ENCODE results near the gene SLC9A8.

SLC9A8 gene

DNA sequence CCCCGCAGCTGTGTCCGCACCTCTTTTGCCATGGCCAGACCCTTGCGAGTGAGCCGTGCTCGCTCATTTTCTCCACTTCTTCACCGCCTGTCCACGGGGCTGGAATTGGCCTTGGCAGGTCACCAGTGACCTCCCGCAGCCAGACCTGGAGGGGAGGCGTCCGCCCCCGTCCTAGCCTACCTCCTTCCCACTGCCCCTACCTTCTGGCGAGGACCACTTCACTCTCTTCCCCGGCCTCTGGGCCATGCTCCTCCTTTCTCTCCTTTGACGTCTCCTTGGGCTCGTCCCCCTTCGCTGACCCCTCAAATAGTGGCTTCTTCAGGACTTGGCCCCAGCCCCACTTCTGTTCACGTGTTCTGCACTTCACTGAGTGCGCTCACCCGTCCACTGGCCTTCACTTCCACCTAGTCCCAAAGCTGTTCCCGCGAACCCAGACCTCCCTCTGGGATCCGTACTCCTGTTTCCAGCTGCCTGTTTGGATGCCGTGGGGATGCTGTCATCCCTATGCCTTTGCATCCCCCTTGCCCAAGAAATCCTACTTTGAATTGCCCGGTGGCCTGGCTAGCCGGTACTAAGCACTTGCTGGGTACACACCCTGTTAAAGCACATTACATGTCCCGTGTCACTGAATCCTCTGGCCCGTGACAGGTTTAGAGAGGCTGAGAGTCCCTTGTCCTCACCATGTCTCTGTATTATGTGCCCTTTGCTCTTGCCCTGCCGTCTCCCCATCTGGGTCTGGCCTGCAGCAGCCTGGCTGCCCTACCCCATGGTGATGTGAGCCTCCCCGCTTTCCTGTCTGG is 69.7 kb downstream of the SLC9A8 start:
- no peak for TF ChIP-seq JUND (IDR thresholded peaks at IDR 0.05; ENCODE audit: low read depth)
- no peak for DNase-seq (ENCODE audit: low read depth in 1 of 2, low spot score in 1 of 2)
- in situ Hi-C loops (cut with HindIII; ENCODE audit: low pct_unique_long_range_greater_than_20kb, low sequenced_read_pairs) = no loop called here

DNA sequence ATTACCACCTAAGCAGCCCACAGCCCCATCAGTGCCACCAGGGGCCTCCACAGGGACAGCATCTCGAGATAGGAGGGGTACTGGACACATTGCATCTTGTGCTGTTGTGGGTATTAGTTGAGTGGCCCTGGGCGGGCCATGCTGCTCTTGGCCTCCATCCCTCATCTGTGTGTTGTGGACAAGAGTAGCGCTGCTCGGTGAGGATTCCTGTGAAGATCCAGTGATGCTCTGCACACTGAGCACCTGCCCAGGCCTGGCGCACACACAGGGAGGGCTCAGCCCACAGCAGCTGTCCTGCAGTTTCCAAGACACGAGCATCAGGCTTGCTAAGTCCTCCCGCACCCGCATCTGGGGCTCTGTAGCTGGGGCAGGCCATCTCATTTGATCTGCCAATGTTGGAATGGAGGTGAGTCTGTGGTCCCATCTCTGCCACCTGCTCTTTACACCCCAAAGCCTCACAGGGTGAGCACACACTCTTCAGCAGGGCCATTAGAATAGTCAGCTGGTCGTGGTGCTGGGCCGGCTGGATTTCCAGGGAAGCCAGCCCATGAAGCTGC is 70.7 kb downstream of the SLC9A8 start:
- in situ Hi-C loops (cut with HindIII; ENCODE audit: low pct_unique_long_range_greater_than_20kb, low sequenced_read_pairs) = no loop called here
- no peak for DNase-seq (ENCODE audit: low read depth in 1 of 2, low spot score in 1 of 2)
- TF ChIP-seq JUND (IDR thresholded peaks at IDR 0.05; ENCODE audit: low read depth) = no peak

DNA sequence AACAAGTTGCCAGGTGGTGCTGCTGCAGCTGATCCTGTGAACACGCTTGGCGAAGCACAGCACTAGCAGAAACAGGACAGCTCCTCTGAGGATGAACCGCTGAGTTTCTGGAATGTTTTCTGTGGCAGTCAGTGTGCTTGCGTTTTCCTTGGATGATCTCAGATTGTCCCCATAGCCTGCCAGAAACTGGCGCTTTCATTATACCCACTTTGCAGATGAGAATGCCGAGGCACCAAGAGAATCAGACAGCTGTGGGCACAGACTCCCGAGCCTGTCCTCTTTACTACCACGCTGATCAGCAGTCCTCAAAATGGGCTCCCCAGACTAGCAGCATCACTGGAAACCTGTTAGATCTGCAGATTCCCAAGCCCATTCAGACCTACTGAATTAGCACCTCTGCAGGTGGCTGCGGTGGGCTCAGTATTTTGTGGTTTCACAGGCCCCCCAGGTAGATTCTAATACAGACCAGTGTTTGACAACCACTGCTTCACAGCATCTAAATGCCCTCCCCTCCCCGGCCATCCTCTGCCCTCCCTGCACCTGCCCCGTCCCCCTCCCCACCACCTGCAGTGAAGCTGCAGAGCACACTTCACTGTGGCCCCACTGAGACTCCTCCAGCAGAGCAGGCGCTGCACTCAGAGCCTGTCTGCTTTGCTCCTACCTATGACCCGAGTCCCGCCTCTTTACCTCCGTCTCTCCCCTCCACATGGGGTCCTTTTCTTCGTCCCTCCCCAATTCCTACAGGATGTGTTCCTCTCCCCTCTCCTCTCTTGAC is 73.1 kb downstream of the SLC9A8 start:
- in situ Hi-C loops (cut with HindIII; ENCODE audit: low pct_unique_long_range_greater_than_20kb, low sequenced_read_pairs) = no loop called here
- no peak for DNase-seq (ENCODE audit: low read depth in 1 of 2, low spot score in 1 of 2)
- TF ChIP-seq JUND (IDR thresholded peaks at IDR 0.05; ENCODE audit: low read depth) = no peak

DNA sequence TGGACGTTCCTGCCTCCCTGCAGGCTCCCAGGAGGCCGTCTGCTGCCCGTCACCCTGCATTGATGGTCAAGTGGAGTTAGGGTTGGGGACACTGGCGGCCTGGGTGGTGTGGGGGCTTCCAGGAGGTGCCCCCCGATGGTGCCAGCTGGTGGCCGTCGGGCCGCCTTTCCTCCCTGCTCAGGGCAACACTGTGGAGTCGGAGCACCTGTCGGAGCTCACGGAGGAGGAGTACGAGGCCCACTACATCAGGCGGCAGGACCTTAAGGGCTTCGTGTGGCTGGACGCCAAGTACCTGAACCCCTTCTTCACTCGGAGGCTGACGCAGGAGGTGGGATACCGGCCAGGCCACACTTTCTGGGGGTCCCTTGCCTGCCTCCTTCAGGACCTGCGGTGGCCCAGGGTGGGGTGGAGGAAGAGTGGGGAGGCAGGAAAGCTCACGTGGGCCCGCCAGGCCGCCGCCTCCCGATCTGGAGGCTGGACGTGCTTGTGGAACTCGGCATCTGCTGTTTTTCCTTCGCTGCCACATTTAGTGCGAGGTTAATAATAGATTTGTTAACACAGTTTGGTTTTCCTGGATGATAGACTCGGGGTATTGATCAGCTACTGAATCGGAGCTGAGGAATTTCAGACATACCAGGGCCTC is 74.1 kb downstream of the SLC9A8 start:
- no peak for DNase-seq (ENCODE audit: low read depth in 1 of 2, low spot score in 1 of 2)
- no peak for TF ChIP-seq JUND (IDR thresholded peaks at IDR 0.05; ENCODE audit: low read depth)
- in situ Hi-C loops (cut with HindIII; ENCODE audit: low pct_unique_long_range_greater_than_20kb, low sequenced_read_pairs) = no loop called here

DNA sequence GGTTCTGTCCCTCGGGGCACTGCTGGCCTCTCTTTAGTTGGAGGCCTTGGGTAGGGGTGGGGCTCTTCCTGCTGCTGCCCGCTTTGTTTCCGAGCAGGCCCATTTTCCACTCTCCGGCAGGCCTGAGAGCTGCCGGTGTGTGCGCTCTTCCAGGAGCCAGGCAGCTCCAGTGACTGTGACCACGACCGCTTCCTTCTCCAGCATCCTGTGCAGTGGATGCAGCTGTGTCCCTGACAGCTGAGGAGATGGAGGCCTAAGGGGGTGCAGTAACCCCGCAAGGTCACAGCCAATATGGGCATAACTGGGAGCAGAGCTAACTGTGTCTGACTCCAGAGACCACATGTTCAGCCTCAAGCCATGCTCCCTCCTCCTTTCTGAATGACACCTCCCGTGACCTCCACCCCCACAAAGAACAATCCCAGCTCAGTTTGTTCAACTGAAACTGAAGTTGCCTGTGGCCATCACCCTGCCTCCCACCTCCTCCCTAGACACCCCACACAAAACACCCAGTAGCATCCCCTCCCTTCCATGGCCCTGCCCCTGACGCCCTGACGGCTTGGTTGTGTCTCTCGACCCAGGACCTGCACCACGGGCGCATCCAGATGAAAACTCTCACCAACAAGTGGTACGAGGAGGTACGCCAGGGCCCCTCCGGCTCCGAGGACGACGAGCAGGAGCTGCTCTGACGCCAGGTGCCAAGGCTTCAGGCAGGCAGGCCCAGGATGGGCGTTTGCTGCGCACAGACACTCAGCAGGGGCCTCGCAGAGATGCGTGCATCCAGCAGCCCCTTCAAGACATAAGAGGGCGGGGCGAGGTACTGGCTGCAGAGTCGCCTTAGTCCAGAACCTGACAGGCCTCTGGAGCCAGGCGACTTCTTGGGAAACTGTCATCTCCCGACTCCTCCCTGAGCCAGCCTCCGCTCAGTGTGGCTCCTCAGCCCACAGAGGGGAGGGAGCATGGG is 74.9 kb downstream of the SLC9A8 start:
- no peak for TF ChIP-seq JUND (IDR thresholded peaks at IDR 0.05; ENCODE audit: low read depth)
- in situ Hi-C loops (cut with HindIII; ENCODE audit: low pct_unique_long_range_greater_than_20kb, low sequenced_read_pairs) = no loop called here
- no peak for DNase-seq (ENCODE audit: low read depth in 1 of 2, low spot score in 1 of 2)

DNA sequence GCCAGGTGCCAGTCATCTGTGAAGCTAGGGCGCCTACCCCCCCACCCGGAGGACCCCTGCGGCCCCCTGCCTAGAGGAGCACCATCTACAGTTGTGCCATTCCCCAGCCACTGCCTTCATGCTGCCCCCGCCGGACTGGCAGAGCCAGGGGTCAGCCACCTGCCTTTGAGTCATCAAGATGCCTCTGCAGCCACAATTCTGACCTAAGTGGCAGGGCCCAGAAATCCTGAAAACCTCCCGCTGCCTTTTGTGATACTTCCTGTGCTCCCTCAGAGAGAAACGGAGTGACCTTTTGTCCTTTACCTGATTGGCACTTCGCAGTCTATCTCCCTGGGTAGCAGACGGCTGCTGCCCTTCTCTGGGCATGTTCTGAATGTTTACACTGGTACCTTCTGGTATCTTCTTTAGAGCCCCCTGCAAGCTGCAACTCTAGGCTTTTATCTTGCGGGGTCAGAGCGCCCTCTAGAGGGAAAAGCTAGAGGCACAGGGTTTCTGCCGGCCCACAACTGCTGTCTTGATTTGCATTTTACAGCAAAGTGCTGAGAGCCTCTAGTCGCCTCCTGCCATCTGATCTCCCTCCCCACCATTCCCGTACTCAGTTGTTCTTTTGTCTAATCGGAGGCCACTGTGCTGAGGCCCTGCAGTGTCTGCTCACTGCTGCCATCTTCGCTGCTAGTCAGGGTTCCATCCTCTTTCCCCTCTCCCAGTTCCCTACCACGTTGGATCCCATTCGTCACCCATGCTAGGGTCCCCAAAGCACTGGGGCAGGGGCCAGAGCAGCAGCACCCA is 75.8 kb downstream of the SLC9A8 start:
- in situ Hi-C loops (cut with HindIII; ENCODE audit: low pct_unique_long_range_greater_than_20kb, low sequenced_read_pairs) = no loop called here
- peak; percentile 67 to 83 for DNase-seq (ENCODE audit: low read depth in 1 of 2, low spot score in 1 of 2)
- TF ChIP-seq JUND (IDR thresholded peaks at IDR 0.05; ENCODE audit: low read depth) = no peak

DNA sequence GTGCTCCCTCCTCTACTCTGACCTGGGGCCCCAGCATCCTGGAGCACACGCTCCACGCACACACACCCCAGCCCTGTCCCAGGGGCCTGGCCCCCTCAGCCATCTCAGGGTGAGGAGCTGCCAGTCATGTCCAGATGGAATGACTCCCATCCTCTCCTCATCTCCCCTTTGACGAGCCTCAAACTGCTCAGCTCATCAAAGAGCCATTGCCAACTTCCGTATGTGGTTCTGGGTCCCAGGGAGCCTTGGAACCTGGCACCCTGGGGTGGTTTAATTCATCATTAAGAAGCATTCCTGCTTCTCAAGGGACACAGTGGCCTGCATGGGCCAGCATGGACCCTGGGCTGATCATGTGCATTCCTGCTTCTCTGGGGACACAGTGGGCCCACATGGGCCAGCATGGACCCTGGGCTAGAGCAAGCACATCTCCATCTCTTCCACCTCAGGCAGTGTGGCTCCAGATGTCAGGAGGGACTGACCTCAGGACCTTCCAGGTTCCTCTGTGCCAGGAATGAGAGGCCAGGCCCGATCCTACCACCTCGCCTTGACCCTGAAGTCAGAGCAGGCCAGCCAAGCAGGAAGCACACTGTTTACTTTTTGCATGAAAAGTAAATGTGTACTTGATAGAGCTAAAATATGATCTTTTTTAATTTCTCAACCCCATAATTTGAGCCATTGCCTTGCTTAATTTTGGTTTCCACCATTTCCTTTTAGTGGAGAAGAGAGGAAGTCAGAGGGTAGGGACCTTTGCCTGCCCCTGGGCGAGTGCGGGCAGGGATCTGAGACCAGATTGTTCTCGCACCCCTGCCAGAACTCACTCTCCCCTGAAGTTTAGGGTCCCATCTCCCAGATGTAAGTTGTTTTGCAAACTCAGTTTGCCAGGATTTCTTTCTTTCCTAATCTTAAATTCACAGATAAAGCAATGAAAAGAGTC is 76.6 kb downstream of the SLC9A8 start:
- in situ Hi-C loops (cut with HindIII; ENCODE audit: low pct_unique_long_range_greater_than_20kb, low sequenced_read_pairs) = no loop called here

DNA sequence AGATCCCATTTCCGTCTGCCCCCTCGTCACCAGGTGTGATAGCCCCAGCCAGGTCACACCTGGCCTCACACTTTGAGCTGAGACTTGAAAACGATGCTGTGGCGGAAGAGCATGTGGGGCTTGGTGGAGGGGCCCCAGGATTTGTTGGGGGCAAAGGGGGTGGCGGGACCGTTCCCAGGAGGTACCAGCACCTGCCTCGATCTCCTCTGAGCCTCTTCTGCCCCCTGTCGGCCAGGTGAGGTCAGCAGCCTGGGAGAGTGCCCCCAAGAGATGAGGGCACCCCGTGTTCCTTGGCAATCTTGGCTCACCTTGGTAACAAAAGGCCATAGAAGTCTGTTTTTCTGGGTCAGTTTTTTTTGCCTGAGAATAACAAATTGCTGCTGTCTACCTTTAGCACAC is 77.3 kb downstream of the SLC9A8 start:
- peak in 1 of 2 experiments; percentile 28 for DNase-seq (ENCODE audit: low read depth in 1 of 2, low spot score in 1 of 2)
- in situ Hi-C loops (cut with HindIII; ENCODE audit: low pct_unique_long_range_greater_than_20kb, low sequenced_read_pairs) = no loop called here
- TF ChIP-seq JUND (IDR thresholded peaks at IDR 0.05; ENCODE audit: low read depth) = no peak

More for the DNA sequence above, 76.6 kb downstream of the SLC9A8 start:
- TF ChIP-seq JUND (IDR thresholded peaks at IDR 0.05; ENCODE audit: low read depth) = no peak
- no peak for DNase-seq (ENCODE audit: low read depth in 1 of 2, low spot score in 1 of 2)

DNA sequence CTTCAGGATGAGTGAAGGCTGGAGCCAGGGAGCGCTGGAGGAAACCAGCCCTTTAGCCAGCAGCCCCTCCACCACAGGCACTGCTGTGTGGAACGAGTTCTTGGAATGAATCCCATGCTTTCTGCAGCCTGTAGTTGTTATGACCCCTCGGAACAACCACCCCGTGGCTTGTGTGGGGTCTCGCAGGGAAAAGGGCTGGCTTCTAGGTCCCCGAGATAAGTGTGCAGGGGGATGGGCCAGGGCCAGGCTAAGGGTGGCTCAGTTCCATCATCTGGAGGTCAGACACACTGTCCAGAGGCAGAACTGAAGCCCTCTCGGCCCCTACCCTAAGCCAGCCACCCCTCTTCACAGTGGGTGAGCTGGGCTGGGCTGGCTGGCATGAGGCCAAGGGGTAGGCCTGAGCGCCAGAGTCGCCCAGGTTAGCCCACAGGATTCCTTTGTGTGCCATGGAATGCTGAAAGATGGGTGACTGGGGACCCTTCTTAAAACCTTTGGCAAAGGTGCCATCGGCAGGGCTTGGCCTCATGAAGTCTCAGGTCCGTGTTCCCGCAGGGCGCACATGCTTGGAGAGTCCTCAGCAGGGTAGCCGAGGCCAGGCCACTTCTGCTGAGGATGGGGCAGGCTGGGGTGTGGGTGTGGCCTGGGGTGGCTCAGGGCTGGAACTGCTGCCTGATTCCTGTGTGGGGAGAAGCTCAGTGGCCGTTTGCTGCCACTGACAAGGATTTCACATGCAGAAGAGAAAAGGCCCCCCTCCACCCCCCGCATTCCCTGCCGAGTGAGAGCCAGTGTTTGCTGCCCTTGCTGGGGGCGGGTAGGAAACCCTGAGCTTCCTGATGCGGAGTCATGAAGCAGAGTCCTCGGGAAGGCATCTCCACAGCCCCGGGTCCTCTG is 78.1 kb downstream of the SLC9A8 start:
- in situ Hi-C loops (cut with HindIII; ENCODE audit: low pct_unique_long_range_greater_than_20kb, low sequenced_read_pairs) = no loop called here
- TF ChIP-seq JUND (IDR thresholded peaks at IDR 0.05; ENCODE audit: low read depth) = no peak
- DNase-seq (ENCODE audit: low read depth in 1 of 2, low spot score in 1 of 2) = no peak
